Muscle layer of duodenum (tissue), 2 donors: ENCODE measurements around the gene MUC6.

Experiments
- H3K27ac ChIP-seq: one replicate; pipeline ENCODE4 v1.7.0; 2013; ENCODE audit warnings: mild to moderate bottlenecking, low read length
- H3K27me3 ChIP-seq: one replicate; pipeline ENCODE4 v1.7.0; 2013; ENCODE audit warnings: low read depth, mild to moderate bottlenecking, control low read depth, low read length
- H3K36me3 ChIP-seq, 2 donors: one replicate each; pipeline ENCODE4 v1.7.0; 2013; ENCODE audit warnings: low read length in 2 of 2, control low read depth in 1 of 2, mild to moderate bottlenecking in 1 of 2; ENCODE audit not compliant: insufficient read depth in 2 of 2, control insufficient read depth in 1 of 2
- H3K4me1 ChIP-seq, 2 donors: one replicate each; pipeline ENCODE4 v1.7.0; 2013; ENCODE audit warnings: low read length in 2 of 2, mild to moderate bottlenecking in 2 of 2, control low read depth in 1 of 2, moderate library complexity in 1 of 2; ENCODE audit not compliant: insufficient read depth in 2 of 2, control insufficient read depth in 1 of 2
- H3K4me3 ChIP-seq, 2 donors: one replicate each; pipeline ENCODE4 v1.7.0; 2013; ENCODE audit warnings: low read length in 2 of 2, low read depth in 1 of 2, mild to moderate bottlenecking in 1 of 2
- H3K9me3 ChIP-seq, 2 donors: one replicate each; pipeline ENCODE4 v1.7.0; 2013; ENCODE audit warnings: low read length in 2 of 2, control low read depth in 1 of 2, mild to moderate bottlenecking in 1 of 2; ENCODE audit not compliant: control insufficient read depth in 1 of 2
- donor health status: healthy.

Gene MUC6, protein sequence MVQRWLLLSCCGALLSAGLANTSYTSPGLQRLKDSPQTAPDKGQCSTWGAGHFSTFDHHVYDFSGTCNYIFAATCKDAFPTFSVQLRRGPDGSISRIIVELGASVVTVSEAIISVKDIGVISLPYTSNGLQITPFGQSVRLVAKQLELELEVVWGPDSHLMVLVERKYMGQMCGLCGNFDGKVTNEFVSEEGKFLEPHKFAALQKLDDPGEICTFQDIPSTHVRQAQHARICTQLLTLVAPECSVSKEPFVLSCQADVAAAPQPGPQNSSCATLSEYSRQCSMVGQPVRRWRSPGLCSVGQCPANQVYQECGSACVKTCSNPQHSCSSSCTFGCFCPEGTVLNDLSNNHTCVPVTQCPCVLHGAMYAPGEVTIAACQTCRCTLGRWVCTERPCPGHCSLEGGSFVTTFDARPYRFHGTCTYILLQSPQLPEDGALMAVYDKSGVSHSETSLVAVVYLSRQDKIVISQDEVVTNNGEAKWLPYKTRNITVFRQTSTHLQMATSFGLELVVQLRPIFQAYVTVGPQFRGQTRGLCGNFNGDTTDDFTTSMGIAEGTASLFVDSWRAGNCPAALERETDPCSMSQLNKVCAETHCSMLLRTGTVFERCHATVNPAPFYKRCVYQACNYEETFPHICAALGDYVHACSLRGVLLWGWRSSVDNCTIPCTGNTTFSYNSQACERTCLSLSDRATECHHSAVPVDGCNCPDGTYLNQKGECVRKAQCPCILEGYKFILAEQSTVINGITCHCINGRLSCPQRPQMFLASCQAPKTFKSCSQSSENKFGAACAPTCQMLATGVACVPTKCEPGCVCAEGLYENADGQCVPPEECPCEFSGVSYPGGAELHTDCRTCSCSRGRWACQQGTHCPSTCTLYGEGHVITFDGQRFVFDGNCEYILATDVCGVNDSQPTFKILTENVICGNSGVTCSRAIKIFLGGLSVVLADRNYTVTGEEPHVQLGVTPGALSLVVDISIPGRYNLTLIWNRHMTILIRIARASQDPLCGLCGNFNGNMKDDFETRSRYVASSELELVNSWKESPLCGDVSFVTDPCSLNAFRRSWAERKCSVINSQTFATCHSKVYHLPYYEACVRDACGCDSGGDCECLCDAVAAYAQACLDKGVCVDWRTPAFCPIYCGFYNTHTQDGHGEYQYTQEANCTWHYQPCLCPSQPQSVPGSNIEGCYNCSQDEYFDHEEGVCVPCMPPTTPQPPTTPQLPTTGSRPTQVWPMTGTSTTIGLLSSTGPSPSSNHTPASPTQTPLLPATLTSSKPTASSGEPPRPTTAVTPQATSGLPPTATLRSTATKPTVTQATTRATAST (N-terminal part only)

DNA sequence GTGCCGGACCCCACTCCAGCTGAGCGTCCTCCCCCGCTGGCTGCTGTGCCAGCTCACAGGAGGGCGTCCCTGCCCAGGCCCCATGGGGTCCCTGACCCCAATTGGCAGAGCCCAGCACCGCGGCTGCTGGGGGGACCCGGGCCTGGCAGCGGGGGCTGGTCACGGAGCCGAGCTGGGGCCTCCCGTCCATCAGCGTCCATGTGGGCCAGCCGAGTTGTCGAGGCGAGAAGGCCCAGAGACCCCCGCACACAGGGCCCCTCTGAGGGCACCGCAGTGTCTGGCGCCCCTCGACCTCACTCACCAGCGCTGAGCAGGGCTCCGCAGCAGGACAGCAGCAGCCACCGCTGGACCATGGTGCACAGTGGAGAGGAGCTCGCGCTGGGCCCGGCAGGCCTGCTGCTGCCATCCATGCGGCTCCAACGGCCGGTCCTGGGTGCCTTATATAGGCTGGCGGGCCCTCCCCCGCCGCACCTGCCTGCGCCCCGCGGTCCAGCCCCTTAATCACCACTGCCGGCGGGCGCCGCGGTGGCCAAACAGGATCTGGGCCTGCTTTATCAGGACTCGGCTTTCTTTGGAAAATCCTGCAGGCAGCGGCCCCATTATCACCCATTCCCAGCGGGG, at the start of gene MUC6:
MUC6 (minus strand) TSS at position 416 of the 621 bp plus-strand sequence; CDS start at position 353, 63 bp downstream.
- H3K27me3 ChIP-seq = no peaks in the 10 kb centered on the region
- no peaks in the 10 kb centered on the region for H3K4me1 ChIP-seq
- no peaks in the 10 kb centered on the region for H3K36me3 ChIP-seq
- no peak within 1 kb of the TSS for H3K4me3 ChIP-seq
- H3K9me3 ChIP-seq = no peaks in the 10 kb centered on the region
- H3K27ac ChIP-seq = no peak within 1 kb of the TSS

GRCh38 chr11:1085440-1086170, 49.1 kb upstream of the MUC6 start:
- H3K36me3 ChIP-seq = no peaks in the 10 kb centered on the region

GRCh38 chr11:1084561-1085439, 48.3 kb upstream of the MUC6 start:
- Histone ChIP-seq H3K9me3 (no peaks in the 10 kb centered on the region), H3K4me1 (no peaks in the 10 kb centered on the region), H3K36me3 (no peaks in the 10 kb centered on the region), H3K27ac (no peak overlapping the region), H3K4me3 (no peak overlapping the region), H3K27me3 (no peaks in the 10 kb centered on the region)

More at GRCh38 chr11:1085440-1086170, 49.1 kb upstream of the MUC6 start:
- Histone ChIP-seq H3K4me3 (no peak overlapping the region), H3K27me3 (no peaks in the 10 kb centered on the region), H3K27ac (no peak overlapping the region), H3K4me1 (no peaks in the 10 kb centered on the region), H3K9me3 (no peaks in the 10 kb centered on the region)

- no peaks in the 10 kb centered on the region for H3K4me1 ChIP-seq
- H3K36me3 ChIP-seq = no peaks in the 10 kb centered on the region
- H3K27me3 ChIP-seq = no peaks in the 10 kb centered on the region
- H3K9me3 ChIP-seq = no peaks in the 10 kb centered on the region
- H3K27ac ChIP-seq = no peak overlapping the region
- no peak overlapping the region for H3K4me3 ChIP-seq
Measured at GRCh38 chr11:1083621-1084551, 47.4 kb upstream of the MUC6 start.

- Histone ChIP-seq H3K27me3 (no peaks in the 10 kb centered on the region), H3K9me3 (no peaks in the 10 kb centered on the region), H3K4me1 (no peaks in the 10 kb centered on the region), H3K4me3 (no peak overlapping the region), H3K27ac (no peak overlapping the region), H3K36me3 (no peaks in the 10 kb centered on the region)
Measured at GRCh38 chr11:1082728-1083620, 46.5 kb upstream of the MUC6 start.

- no peaks in the 10 kb centered on the region for H3K36me3 ChIP-seq
- H3K4me1 ChIP-seq = no peaks in the 10 kb centered on the region
- no peak overlapping the region for H3K27ac ChIP-seq
- H3K4me3 ChIP-seq = no peak overlapping the region
- no peaks in the 10 kb centered on the region for H3K9me3 ChIP-seq
- no peaks in the 10 kb centered on the region for H3K27me3 ChIP-seq
Measured at GRCh38 chr11:1082346-1082727, 45.8 kb upstream of the MUC6 start.

GRCh38 chr11:1081601-1082311, 45.2 kb upstream of the MUC6 start:
- Histone ChIP-seq H3K27me3 (no peaks in the 10 kb centered on the region), H3K27ac (no peak overlapping the region), H3K36me3 (no peaks in the 10 kb centered on the region), H3K4me1 (no peaks in the 10 kb centered on the region), H3K9me3 (no peaks in the 10 kb centered on the region), H3K4me3 (no peak overlapping the region)

DNA sequence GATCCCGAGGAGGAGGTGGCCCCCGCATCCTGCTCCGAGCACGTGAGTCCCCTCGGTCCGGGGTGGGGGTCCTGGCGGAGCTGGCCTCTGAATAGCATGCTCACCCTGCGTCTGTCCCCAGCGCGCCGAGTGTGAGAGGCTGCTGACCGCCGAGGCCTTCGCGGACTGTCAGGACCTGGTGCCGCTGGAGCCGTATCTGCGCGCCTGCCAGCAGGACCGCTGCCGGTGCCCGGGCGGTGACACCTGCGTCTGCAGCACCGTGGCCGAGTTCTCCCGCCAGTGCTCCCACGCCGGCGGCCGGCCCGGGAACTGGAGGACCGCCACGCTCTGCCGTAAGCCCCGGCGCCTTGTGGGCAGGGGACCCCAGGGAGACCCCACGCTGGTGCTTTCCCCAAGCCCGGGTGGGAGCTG, 41.7 kb upstream of the MUC6 start:
- H3K27me3 ChIP-seq = no peaks in the 10 kb centered on the region

More for the DNA sequence above, 41.7 kb upstream of the MUC6 start:
- H3K9me3 ChIP-seq = no peaks in the 10 kb centered on the region
- no peak overlapping the region for H3K4me3 ChIP-seq
- H3K4me1 ChIP-seq = no peaks in the 10 kb centered on the region
- no peaks in the 10 kb centered on the region for H3K36me3 ChIP-seq
- H3K27ac ChIP-seq = no peak overlapping the region
